ENCODE measurements around the gene LAMA4. TPM values are rescaled to one million over a fixed set of nuclear protein-coding genes. Genes with fewer than 3 reads are reported as not detected.

LAMA4 gene
- total RNA-seq, 3 donors from 2014 or later, result 15.9 to 101 (median 37.0) TPM

- no peak for TF ChIP-seq CTCF (IDR thresholded peaks at IDR 0.05)
- intact Hi-C loops (cut with DNase I, micrococcal nuclease), result no loop called here
- Histone ChIP-seq H3K4me1 (ENCODE audit: low read depth) (no peaks in the 10 kb centered on the region), H3K4me3 (no peak overlapping the region), H3K36me3 (ENCODE audit: low read depth) (no peaks in the 10 kb centered on the region), H3K9me3 (no peaks in the 10 kb centered on the region)
- DNase-seq (no peak), ATAC-seq (no peak)
Observed at GRCh38 chr6:112287577-112288225, 33.3 kb upstream of the LAMA4 start.

- no peaks in the 10 kb centered on the region for H3K4me1 ChIP-seq (ENCODE audit: low read depth)
- H3K36me3 ChIP-seq (ENCODE audit: low read depth), result no peaks in the 10 kb centered on the region
- DNase-seq (no peak), ATAC-seq (no peak)
- H3K9me3 ChIP-seq, result no peaks in the 10 kb centered on the region
- no peak for TF ChIP-seq CTCF (IDR thresholded peaks at IDR 0.05)
- H3K4me3 ChIP-seq, result no peak overlapping the region
- intact Hi-C loops (cut with DNase I, micrococcal nuclease), result no loop called here
Observed at GRCh38 chr6:112286500-112287144, 32.3 kb upstream of the LAMA4 start.

- H3K4me1 ChIP-seq (ENCODE audit: low read depth), result no peaks in the 10 kb centered on the region
- TF ChIP-seq CTCF (IDR thresholded peaks at IDR 0.05), result no peak
- H3K36me3 ChIP-seq (ENCODE audit: low read depth), result no peaks in the 10 kb centered on the region
- H3K9me3 ChIP-seq, result no peaks in the 10 kb centered on the region
- ATAC-seq (no peak), DNase-seq (peak in 1 of 3 donors; percentile 17)
- intact Hi-C loops (cut with DNase I, micrococcal nuclease), result no loop called here
- no peak overlapping the region for H3K4me3 ChIP-seq
Observed at GRCh38 chr6:112286010-112286409, 31.6 kb upstream of the LAMA4 start.

- no peaks in the 10 kb centered on the region for H3K9me3 ChIP-seq
- no peak for TF ChIP-seq CTCF (IDR thresholded peaks at IDR 0.05)
- DNase-seq (no peak), ATAC-seq (no peak)
- no peaks in the 10 kb centered on the region for H3K4me1 ChIP-seq (ENCODE audit: low read depth)
- no peak overlapping the region for H3K4me3 ChIP-seq
- intact Hi-C loops (cut with DNase I, micrococcal nuclease), result no loop called here
- no peaks in the 10 kb centered on the region for H3K36me3 ChIP-seq (ENCODE audit: low read depth)
Observed at GRCh38 chr6:112284603-112285002, 30.2 kb upstream of the LAMA4 start.

GRCh38 chr6:112283621-112284020 is 29.3 kb upstream of the LAMA4 start:
- TF ChIP-seq CTCF (IDR thresholded peaks at IDR 0.05), result no peak
- ATAC-seq (no peak), DNase-seq (no peak)
- no peaks in the 10 kb centered on the region for H3K4me1 ChIP-seq (ENCODE audit: low read depth)
- intact Hi-C loops (cut with DNase I, micrococcal nuclease), result no loop called here
- H3K4me3 ChIP-seq, result no peak overlapping the region
- H3K9me3 ChIP-seq, result no peaks in the 10 kb centered on the region
- no peaks in the 10 kb centered on the region for H3K36me3 ChIP-seq (ENCODE audit: low read depth)

All from mucosa of descending colon (tissue), 3 donors.